Stimulated activated CD8-positive, alpha-beta memory T cell treated with anti-CD3 and anti-CD28 coated beads, Interleukin-15, amount 100 ng/mL, for 24 hours (primary cell): ENCODE data around the gene RALA.
"Not testable (repeated sequence)": the region's sequence is repeated elsewhere in the genome, so short reads cannot be mapped to it uniquely, and the experiment has no call there.

Source experiments
- DNase-seq: peaks from one replicate; pipeline ENCODE4 v3.0.0-alpha.2; 2020; ENCODE audit warnings: low read depth

Gene RALA

DNA sequence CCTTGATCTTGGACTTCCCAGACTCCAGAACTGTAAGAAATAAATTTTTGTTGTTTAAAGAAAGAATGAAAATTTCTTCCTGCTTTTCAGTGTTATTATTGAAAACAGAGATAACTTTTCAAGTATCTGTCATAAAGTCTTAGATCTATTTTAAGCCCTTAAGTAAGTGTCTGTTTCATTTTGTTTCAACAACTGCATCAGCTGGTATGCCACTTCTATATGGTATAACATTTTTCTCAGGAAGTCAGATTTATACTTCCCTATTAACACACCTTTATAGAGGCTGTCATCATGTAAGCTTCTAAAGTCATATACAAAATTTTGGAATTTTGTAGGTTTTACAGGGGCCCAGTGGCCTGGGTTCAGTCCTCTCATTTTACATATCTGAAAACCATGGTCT is 24.4 kb downstream of the RALA start:
- DNase-seq: no peak

DNA sequence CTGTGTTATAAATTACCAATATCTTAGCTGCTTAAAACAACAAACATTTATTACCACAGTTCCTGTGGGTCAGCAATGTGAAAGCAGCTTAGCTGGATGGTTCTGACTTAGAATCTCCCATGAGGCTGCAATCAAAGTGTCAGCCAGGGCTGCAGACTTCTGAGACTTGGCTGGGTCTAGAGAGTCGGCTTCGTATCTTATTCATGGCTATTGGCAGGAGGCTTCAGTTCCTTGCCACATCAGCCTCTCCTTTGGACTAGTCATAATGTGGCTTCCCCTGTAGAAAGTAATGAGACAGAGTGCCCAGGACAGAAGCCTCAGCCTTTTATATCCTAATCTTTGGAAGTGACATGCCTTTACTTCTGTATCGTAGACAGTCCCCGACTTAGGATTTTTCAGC is 27.3 kb downstream of the RALA start:
- DNase-seq: no peak

DNA sequence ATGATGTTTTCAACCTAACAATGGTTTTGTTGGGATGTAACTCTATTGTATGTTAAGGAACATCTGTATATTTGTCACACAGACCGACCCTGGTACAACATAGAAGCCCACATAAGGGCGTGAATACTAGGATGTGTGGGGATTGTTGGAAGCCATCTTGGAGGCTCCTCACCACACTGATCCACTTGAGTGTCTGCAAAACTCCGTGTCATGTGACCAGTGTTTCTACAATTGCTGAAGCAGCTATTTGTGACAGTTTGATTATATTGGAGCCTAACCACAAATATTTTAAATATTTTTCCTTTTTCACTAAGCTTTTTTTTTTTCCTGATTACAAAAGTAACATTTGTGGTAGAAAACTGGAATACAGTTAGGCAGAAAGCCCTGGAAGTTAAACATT is 27.9 kb downstream of the RALA start:
- no peak for DNase-seq

DNA sequence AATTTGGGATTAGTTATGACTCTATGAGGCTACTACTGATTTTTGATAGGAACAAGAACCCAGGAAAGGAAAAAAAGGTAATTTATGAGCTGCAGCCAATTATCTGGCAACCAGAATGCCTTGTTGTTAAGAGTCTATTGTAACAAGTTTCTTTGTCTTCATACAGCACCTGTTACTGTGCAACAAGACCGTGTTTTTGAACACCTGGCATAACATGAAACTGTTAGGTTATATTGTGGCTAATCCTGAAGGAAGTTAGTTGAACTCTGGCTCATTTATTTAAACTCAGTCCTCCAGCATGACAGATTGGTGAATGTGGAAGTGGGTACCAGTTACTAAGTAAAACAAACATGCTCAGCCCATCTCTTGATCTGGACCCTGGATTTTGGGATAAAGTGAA is 33.0 kb downstream of the RALA start:
- no peak for DNase-seq

DNA sequence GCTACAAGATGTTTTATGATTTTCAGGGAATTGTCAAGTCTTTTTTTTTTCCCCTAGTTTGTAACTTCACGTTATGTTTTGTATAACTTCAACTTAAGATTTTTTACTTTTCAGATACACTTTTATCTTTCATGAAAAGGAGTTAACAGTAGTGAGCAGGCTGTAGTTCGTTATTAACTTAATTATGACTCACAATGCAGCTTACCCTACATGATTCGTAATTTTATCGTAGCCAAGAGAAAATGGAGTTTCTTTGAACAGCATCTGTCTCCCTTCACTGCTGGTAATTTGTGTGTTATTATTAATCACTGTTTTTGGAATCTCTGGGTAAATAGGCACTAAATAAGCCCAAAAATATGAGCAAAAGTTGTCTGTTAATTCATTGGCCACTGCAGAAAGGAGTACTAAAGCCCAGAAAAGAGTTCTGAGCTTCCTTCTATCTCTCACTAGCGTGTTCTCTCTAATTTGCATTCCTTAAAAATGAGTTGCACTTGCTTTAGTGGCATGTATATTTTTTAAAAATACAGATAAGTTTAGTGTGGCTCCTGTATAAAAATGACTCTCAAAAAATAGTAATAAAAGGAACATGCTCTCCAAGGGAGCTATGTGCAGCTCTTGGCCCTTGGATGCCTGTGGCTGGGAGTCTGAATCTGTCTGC is 36.1 kb downstream of the RALA start:
- no peak for DNase-seq

DNA sequence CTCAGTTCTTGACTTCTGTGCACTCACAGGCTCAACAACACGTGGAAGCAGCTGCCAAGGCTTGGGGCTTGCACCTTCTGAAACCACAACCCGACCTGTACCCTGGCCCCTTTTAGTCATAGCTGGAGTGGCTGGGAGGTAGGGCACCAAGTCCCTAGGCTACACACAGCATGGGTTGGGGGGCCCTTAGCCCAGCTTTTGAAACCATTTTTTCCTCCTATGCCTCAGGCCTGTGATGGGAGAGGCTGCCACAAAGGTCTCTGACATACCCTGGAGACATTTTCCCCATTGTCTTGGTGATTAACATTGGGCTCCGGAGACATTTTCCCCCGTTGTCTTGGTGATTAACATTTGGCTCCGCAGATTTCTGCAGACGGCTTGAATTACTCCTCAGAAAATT is 38.6 kb downstream of the RALA start:
- DNase-seq: no peak

DNA sequence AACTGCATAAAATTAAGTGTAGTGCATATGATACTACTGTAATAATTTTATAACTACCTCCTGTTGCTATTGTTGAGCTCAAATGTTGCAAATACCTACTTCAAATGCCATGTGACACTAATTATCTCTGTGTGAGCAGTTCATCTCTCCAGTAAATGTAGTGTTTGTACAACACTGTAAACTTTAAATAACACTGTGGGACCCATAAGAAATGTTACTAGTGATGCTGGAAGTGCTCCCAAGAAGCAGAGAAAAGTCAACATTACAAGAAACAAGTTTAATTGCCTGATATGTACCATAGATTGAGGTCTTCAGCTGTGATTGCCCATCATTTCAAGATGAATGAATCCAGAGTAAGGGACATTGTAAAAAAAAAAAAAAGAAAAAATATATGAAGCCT is 39.9 kb downstream of the RALA start:
- DNase-seq: no peak

DNA sequence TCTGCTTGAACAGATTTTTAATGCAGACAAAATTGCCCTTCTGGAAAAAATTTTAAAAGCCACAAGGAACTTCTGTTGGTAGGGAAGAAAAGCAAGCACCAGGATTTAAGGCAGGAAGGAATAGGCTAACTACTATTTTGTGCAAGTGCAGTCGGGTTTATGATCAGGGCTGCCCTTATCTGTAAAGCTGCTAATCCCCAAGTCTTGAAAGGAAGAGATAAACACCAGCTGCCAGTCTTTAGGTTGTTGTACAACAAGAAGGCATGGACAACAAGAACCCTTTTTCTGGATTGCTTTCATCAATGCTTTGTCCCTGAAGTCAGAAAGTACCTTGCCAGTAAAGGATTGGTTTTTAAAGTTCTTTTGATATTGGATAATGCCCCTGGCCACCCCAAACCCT is 40.7 kb downstream of the RALA start:
- DNase-seq: no peak

DNA sequence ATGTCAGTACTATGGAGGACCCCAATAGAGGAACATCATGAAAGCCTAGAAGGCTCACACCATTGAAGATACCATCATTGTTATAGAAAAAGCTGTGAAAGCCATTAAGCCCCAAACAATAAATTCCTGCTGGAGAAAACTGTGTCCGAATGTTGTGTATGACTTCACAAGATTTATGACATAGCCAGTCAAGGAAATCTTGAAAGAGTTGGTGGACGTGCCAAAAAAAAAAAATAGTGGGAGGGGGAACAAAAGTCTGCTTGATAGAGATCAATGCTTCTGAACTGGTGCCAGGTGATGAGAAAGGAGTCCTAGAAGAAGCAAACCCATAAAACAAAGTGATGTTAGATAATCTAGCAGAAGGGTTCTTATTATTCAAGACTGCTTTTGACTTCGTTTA is 41.2 kb downstream of the RALA start:
- no peak for DNase-seq

DNA sequence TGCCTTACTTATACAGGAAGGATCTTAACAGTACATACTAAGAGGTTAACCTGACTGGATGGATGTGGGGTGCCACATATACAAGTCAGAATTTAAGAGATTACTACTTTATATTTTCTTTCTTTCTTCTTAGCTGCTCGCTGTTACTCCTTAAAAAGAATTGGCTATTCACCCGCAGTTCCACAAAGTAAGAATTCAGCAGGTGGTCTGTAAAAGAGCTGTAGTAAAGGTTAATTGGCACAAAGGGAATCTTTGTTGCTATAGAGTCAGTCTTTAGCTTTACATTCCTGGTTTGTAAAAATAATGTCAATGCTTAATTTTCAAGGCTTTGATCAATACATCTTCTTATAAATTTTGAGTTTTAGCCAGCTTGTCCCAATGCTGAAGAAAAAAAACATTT is 43.2 kb downstream of the RALA start:
- no peak for DNase-seq

DNA sequence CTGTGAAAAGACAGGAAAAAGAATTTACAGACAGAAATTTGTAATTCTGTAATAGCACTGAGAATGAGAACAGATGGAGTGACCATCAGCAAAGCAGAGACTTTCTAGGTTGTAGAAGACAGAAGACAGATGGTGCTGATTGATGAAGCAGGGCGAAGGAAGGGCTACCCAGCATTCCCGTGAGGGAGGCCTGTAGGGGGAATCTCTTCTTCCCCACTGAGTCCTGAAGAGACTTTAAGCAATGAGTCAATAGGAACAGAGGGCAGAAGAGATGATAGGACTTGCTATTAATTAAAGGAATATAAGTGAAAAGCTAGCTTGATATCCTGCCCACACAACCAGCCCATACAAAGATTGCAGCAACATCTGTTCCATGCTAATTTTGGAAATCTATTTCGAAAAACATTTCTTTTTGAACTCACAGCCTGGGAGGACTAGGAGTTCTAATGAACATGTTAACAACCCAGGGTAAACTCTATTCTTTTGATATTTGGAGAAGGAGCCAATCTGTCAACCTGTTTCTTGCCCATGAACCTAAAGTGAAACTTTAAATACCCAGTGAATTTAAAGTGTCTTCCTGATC is 44.1 kb downstream of the RALA start:
- DNase-seq: no peak

DNA sequence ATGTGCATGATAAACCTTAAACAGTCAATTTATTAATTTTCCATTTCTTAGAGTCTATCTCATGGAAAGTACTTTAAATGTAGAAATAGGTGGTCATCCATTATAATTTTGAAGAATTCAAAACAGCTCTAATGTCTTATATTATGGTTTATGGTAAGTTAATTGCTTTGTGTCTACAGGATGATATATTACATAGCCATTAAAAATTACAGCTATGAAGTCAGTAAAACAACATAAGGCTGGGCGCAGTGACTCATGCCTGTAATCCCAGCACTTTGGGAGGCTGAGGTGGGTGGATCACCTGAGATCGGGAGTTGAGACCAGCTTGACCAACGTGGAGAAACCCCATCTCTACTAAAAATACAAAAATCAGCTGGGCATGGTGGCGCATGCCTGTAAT is 44.9 kb downstream of the RALA start:
- DNase-seq: not testable (repeated sequence)

DNA sequence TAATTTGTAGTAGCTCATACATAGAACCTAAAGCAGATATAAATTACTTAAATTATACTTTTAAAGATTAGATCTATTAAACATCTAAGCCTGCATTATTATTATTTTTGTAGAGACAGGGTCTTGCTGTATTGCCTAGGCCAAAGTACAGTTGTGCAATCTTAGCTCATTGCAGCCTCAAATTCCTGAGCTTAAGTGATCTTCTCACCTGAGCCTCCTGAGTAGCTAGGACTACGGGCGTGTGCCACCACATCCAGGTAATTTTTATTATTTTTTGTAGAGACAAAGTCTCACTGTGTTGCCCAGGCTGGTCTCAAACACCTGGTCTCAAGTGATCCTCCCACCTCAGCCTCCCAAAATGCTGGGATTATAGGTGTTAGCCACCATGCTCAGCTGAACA is 46.7 kb downstream of the RALA start:
- no peak for DNase-seq

DNA sequence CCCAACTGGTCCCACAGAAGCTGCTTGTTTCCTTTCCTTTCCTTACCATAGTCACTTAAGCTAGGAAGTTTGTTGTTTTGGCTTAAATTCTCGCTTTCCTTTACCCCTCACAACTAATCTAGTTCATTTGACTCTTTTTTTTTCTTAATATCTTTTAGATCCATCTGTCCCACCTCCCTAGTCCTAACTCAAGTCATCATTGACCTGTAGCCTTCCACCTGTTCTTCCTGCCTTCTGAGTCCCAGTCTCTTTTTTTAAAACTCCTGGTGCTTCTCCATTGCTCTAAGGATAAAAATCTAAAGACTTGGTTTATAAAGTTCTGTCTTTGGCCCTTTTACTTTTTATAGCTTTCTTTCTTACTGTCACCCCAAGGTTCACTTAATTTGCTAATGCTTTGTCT is 47.6 kb downstream of the RALA start:
- DNase-seq: no peak

DNA sequence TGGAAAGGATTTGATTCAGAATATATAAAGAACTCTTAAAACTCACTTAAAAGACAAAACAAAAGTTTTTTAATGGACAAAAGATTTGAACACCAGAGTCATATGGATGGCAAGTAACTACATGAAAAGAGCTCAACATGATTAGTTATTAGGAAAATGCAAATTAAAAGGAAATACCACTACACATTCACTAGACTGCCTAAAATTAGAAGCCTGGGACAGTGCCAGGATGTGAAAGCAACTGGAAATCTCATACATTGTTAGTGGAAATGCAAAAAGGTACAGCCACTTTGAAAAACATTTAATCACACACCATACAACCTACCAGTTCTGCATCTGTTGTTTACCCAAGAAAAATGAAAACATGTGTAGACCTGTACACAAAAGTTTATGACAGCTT is 48.8 kb downstream of the RALA start:
- no peak for DNase-seq

DNA sequence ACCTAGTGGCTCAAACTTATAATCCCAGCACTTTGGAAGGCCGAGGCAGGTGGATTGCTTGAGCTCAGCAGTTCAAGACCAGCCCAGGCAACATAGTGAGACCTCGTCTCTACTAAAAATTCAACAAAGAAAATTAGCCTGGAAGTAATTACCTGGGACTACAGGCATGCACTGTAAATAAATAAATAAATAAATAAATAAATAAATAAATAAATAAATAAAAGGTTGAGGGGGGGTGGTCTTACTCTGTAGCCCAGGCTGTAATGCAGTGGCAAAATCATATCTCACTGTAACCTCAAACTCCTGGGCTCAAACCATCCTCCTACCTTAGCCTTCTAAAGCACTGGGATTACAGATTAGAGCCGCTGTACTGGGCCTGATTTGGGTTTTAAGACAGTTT is 50.5 kb downstream of the RALA start:
- no peak for DNase-seq

DNA sequence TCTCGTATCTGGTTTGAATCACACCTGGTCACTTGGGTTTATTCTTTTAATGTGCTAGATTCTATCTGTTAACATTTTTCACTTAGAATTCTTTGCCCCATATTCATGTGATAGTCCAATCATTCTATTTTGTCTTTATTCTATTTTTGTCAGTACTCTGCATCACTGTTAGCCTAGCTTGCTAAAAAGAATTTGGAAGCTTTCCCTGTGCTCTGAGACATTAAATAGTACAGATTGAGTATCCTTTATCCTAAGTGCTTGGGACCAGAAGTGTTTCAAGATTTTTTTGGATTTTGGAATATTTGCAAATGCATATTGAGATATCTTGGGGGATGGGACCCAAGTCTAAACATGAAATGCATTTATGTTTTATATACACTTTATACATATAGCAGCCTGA is 51.0 kb downstream of the RALA start:
- DNase-seq: no peak

DNA sequence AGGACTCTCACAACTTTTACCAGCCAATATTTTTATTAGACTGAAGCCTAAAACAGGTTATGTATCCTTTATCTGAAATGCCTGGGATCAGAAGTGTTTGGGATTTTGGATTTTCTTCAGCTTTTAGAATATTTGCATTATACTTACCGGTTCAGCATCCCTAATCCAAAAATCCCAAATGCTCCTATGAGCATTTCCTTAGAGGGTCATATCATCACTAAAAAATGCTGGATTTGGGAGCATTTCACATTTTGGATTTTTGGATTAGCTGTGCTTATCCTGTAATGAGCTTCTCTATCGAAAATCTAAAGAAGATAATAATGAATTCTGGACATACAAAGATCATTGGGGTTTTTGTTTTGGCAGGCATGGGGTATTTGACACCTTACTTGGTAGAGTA is 53.0 kb downstream of the RALA start:
- DNase-seq: no peak

DNA sequence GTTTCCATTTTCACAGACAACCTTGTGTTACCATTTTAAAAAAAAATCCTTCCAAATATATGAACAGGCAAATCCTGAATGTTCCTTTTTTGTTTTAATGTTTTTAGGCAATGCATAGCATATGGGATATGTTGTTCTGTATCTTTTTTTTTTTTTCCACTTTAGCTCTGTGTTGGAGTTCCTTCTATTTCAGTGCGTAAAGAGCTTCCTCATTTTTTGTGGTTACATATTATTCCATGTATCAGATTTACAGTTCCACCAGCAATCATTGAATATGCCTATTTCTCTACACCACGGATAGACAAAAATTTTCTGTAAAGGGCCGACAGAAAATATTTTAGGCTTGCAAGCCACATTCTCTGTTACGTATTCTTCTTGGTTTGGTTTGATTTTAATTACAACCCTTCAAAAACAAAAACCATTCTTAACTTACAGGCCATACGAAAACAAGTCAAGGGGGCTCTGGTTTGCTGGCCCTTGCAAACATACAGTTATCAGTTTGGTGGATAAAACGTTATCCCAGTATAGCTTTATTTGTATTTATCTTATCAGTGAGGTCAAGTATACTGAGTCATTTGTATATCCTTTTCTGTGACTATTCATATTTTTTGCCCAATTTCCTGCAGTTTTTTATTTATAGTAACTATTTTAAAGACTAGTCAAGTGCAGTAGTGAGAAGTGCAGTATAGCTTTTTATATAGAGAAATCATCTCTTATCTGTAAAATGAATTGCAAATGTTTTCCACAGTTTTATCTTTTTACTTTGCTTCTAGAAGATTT is 55.7 kb downstream of the RALA start:
- no peak for DNase-seq

DNA sequence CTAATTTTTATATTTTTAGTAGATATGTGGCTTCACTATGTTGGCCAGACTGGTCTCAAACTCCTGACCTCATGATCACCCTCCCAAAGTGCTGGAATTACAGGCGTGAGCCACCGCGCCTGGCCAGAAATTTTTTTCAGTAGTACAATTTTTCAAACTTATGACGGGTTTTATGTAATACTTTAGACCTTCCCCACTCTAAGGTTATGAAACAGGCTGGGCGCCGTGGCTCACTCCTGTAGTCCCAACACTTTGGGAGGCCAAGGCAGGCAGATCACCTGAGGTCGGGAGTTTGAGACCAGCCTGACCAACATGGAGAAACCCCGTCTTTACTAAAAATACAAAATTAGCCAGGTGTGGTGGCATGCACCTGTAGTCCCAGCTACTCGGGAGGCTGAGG is 56.5 kb downstream of the RALA start:
- not testable (repeated sequence) for DNase-seq

DNA sequence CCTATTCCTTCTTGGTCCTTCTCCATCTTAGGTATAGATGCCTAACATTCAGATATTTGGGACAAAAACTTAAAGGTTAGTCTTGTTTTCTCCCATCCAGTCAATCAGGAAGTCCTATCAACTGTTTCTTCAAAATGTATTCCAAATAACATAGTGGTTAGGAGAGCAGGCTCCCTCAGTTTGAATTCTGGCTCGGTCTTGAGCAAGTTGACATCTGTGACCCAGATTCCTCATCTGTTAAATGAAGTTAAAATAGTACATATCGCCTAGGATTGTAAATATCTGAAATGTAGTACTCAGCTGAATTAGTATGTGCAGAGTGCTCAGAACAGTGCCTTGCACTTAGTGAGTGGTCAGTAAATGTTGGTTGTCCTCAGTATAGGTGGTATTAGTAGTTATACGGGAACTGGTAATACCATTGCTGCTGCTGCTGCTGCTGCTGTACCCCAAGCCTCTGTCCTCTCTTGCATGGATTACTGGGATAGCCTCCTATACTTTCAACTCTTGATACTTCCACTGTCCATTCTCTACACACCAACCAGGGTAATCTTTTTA is 58.6 kb downstream of the RALA start:
- DNase-seq: no peak

DNA sequence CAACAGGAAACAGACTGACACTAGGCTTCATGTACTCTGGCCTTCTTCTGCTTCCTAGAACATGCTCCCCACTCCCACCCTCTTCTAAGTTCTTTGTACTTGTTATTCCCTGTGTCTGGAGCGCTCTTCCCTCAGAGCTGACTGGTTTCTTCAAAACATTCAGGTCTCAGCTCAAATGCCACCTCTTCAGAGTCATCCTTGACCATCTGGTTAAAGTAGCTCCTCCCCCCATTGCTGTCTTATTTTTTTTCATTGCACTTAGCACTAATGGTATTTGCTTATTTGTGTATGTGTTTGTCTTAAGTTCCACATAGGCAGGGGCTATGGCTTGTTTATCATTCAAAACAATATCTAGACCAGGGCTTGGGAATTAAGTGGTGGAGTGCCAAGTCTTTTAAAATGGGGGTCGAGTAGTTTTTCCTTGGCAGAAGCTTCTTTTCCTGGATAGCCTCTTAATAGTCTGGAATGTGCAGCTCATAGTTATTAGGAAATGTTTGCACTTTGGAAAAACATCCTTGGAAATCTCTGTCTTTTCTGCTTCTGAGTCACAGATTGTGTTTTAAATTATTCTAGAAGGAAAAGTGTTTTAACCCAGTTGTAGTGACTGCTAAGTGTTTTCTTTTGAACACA is 60.0 kb downstream of the RALA start:
- DNase-seq: no peak
